Transverse colon (tissue), 4 donors: ENCODE measurements around the gene ARHGEF1. TPM values are rescaled to one million over a fixed set of nuclear protein-coding genes. Genes with fewer than 3 reads are reported as not detected.

Experiments used
- DNase-seq: peaks from one replicate; pipeline ENCODE4 v3.0.0-alpha.2; 2019
- H3K27ac ChIP-seq, 4 donors: fragments of 200-600 bp; sonication (generic); 2 replicates each; pipeline ENCODE4 v1.5.1; 2016 to 2018; ENCODE audit warnings: inconsistent platforms in 4 of 4
- H3K27me3 ChIP-seq: fragments of 200-600 bp; sonication (generic); 2 replicates; pipeline ENCODE4 v1.5.1; 2017; ENCODE audit warnings: inconsistent platforms
- H3K36me3 ChIP-seq, 4 donors: fragments of 200-600 bp; sonication (generic); 2 replicates each; pipeline ENCODE4 v1.5.1; 2017 to 2019; ENCODE audit warnings: inconsistent platforms in 4 of 4
- H3K4me1 ChIP-seq, 4 donors: fragments of 200-600 bp; sonication (generic); 2 replicates each; pipeline ENCODE4 v1.5.1; 2017 to 2020; ENCODE audit warnings: inconsistent platforms in 4 of 4
- H3K4me3 ChIP-seq, 4 donors: fragments of 200-600 bp; sonication (generic); 1 replicate in 1 of 4; 2 replicates in 3 of 4; pipeline versions ENCODE4 v1.5.1 to v1.6.1; 2017 to 2019; ENCODE audit warnings: inconsistent platforms in 4 of 4
- H3K9me3 ChIP-seq, 2 donors: fragments of 200-600 bp; sonication (generic); 2 replicates each; pipeline ENCODE4 v1.5.1; 2017 to 2019; ENCODE audit warnings: inconsistent platforms in 2 of 2
- CTCF ChIP-seq, 5 experiments: fragments of 200-600 bp in 3 of 5; fragments of 450-650 bp in 2 of 5; sonication (generic) in 3 of 5; IDR thresholded peaks; 1 replicate in 2 of 5; 2 replicates in 3 of 5; pipeline ENCODE4 v1.5.1; 2016 to 2017; ENCODE audit warnings: antibody characterized with exemption in 5 of 5, inconsistent platforms in 3 of 5, mild to moderate bottlenecking in 2 of 5, moderate library complexity in 1 of 5
- EP300 ChIP-seq: sonication (generic); formaldehyde crosslinking; IDR thresholded peaks from one replicate; pipeline ENCODE4 v1.6.1; 2017; ENCODE audit warnings: antibody characterized with exemption, low read depth
- POLR2A ChIP-seq: fragments of 450-650 bp; IDR thresholded peaks from one replicate; pipeline ENCODE4 v1.6.1; 2016; ENCODE audit warnings: antibody characterized with exemption, mild to moderate bottlenecking, moderate library complexity
- POLR2AphosphoS5 ChIP-seq, 3 donors: sonication (generic); formaldehyde crosslinking; IDR thresholded peaks; one replicate each; pipeline ENCODE4 v1.6.1; 2016; ENCODE audit warnings: antibody characterized with exemption in 3 of 3
- WGBS, 2 donors: methylation state at CpG; one replicate each; pipeline ENCODE4 v1.1.5; 2018; ENCODE audit warnings: low coverage in 1 of 2; 5-methylcytosine and 5-hydroxymethylcytosine counted together
- in situ Hi-C, 4 donors: fragments of 200-750 bp; cut with MboI; loops; one replicate each; pipeline versions ENCODE4 v1.15.0 to v1.15.1; 2017; ENCODE audit warnings: low sequenced_read_pairs in 3 of 4, low pct_ligation_motif_present in 1 of 4, low pct_unique_long_range_greater_than_20kb in 1 of 4
- intact Hi-C: fragments of 100-400 bp; cut with DNase I; formaldehyde crosslinking; loops from one replicate; pipeline ENCODE4 v1.15.1; 2023; ENCODE audit warnings: low total_unique reads
- total RNA-seq, 4 donors: library from RNA; depleted of rRNA; stranded (reverse); fragments of >200 nt; gene quantifications; one replicate each; pipeline ENCODE4 v1.1.0, GENCODE V29; 2016

The ARHGEF1 gene
- total RNA-seq, 4 donors from 2014 or later, result 64.3 to 215 (median 113) TPM

GRCh38 chr19:41876847-41877832 is 5.8 kb upstream of the ARHGEF1 start, which contains the start of gene CD79A:
TSS of gene CD79A (plus strand) at chr19:41877279. CDS start at chr19:41877305, 26 bp downstream.
- in situ Hi-C loops (loop anchor here in 1 of 4 donors (10.0 kb wide), 1 partner anchor 78 kb away; the partner anchor contains the start of gene RABAC1), intact Hi-C loops (no loop called here)
- peaks cover 0 to 22% (median 3%) of the 10 kb centered on the region in 4 donors for H3K4me1 ChIP-seq
- TF ChIP-seq CTCF (IDR thresholded peaks at IDR 0.05), result no peak
- TF ChIP-seq POLR2AphosphoS5 (IDR thresholded peaks at IDR 0.05), result peak in 1 of 3 donors; percentile 16
- H3K36me3 ChIP-seq, result no peaks in the 10 kb centered on the region
- H3K4me3 ChIP-seq, result peak within 1 kb of the TSS in 1 of 4 donors; percentile 18
- peak within 1 kb of the TSS; percentile 52 to 74 (median 60) for H3K27ac ChIP-seq
- DNase-seq, result peak; percentile 67
- no peaks in the 10 kb centered on the region for H3K27me3 ChIP-seq
- no peaks in the 10 kb centered on the region for H3K9me3 ChIP-seq
- 67 to 89% methylated on average over 3 to 9 of the region's 9 CpGs for WGBS, 2 donors

GRCh38 chr19:41877916-41878905 is 4.8 kb upstream of the ARHGEF1 start:
- peak; percentile 26 for DNase-seq
- no peaks in the 10 kb centered on the region for H3K27me3 ChIP-seq
- no peak for TF ChIP-seq POLR2A
- TF ChIP-seq EP300, result no peak
- no peak for TF ChIP-seq CTCF (IDR thresholded peaks at IDR 0.05)
- no peak for TF ChIP-seq POLR2AphosphoS5 (IDR thresholded peaks at IDR 0.05)
- peak overlapping the region; percentile 43 to 74 (median 60) for H3K27ac ChIP-seq
- 63 to 66% methylated on average over 3 to 17 of the region's 17 CpGs for WGBS, 2 donors
- no peaks in the 10 kb centered on the region for H3K9me3 ChIP-seq
- no peaks in the 10 kb centered on the region for H3K36me3 ChIP-seq
- H3K4me3 ChIP-seq, result no peak overlapping the region
- H3K4me1 ChIP-seq, result peaks cover 0 to 18% (median 8%) of the 10 kb centered on the region in 4 donors
- intact Hi-C loops, result no loop called here
- in situ Hi-C loops, result loop anchor here in 1 of 4 donors (10.0 kb wide), 1 partner anchor 77 kb away; the partner anchor contains the start of gene RABAC1

- Histone ChIP-seq H3K4me1 (peaks cover 0 to 11% (median 7%) of the 10 kb centered on the region in 4 donors), H3K9me3 (no peaks in the 10 kb centered on the region), H3K27ac (no peak overlapping the region), H3K36me3 (no peaks in the 10 kb centered on the region), H3K4me3 (no peak overlapping the region), H3K27me3 (no peaks in the 10 kb centered on the region)
- no peak for DNase-seq
- no peak for TF ChIP-seq POLR2A
- TF ChIP-seq CTCF (IDR thresholded peaks at IDR 0.05), result no peak
- no peak for TF ChIP-seq EP300
- no peak for TF ChIP-seq POLR2AphosphoS5 (IDR thresholded peaks at IDR 0.05)
- intact Hi-C loops (no loop called here), in situ Hi-C loops (loop anchor here in 1 of 4 donors (10.0 kb wide), 1 partner anchor 76 kb away; the partner anchor contains the start of gene RABAC1)
- 87% methylated on average over 21 of the region's 21 CpGs; no CpG with 5 or more reads in 1 of the 2 donors for WGBS, 2 donors
Measured at GRCh38 chr19:41879080-41879479, 3.9 kb upstream of the ARHGEF1 start.
